Measurements from ENCODE around the gene HEG1.

The HEG1 gene

GRCh38 chr3:125072301-125072700 lies 16.5 kb upstream of the HEG1 start:
- DNase-seq (ENCODE audit: low read depth in 2 of 2) = no peak

- no peak for DNase-seq (ENCODE audit: low read depth in 2 of 2)
These were observed 14.4 kb upstream of the HEG1 start for GRCh38 chr3:125069968-125070745.

- no peak for DNase-seq (ENCODE audit: low read depth in 2 of 2)
These were observed 13.7 kb upstream of the HEG1 start for GRCh38 chr3:125069452-125069851.

GRCh38 chr3:125068265-125068664 lies 12.5 kb upstream of the HEG1 start:
- no peak for DNase-seq (ENCODE audit: low read depth in 2 of 2)

GRCh38 chr3:125067225-125067624 lies 11.4 kb upstream of the HEG1 start:
- no peak for DNase-seq (ENCODE audit: low read depth in 2 of 2)

GRCh38 chr3:125062904-125063618 lies 7.3 kb upstream of the HEG1 start:
- no peak for DNase-seq (ENCODE audit: low read depth in 2 of 2)

GRCh38 chr3:125061646-125062045 lies 5.8 kb upstream of the HEG1 start:
- DNase-seq (ENCODE audit: low read depth in 2 of 2) = no peak

GRCh38 chr3:125061170-125061569 lies 5.4 kb upstream of the HEG1 start:
- no peak for DNase-seq (ENCODE audit: low read depth in 2 of 2)

- no peak for DNase-seq (ENCODE audit: low read depth in 2 of 2)
These were observed 3.9 kb upstream of the HEG1 start for GRCh38 chr3:125059488-125060245.

GRCh38 chr3:125058959-125059358 lies 3.2 kb upstream of the HEG1 start:
- no peak for DNase-seq (ENCODE audit: low read depth in 2 of 2)

GRCh38 chr3:125058529-125058928 lies 2.7 kb upstream of the HEG1 start:
- no peak for DNase-seq (ENCODE audit: low read depth in 2 of 2)

- DNase-seq (ENCODE audit: low read depth in 2 of 2) = no peak
These were observed 1.5 kb upstream of the HEG1 start for GRCh38 chr3:125057186-125057850.

GRCh38 chr3:125055331-125055912 lies 375 bp downstream of the HEG1 start:
- DNase-seq (ENCODE audit: low read depth in 2 of 2) = no peak

- DNase-seq (ENCODE audit: low read depth in 2 of 2) = no peak
These were observed 1.1 kb downstream of the HEG1 start for GRCh38 chr3:125054449-125055329.

- no peak for DNase-seq (ENCODE audit: low read depth in 2 of 2)
These were observed 1.7 kb downstream of the HEG1 start for GRCh38 chr3:125054062-125054448.

GRCh38 chr3:125053304-125053699 lies 2.5 kb downstream of the HEG1 start:
- DNase-seq (ENCODE audit: low read depth in 2 of 2) = no peak

- no peak for DNase-seq (ENCODE audit: low read depth in 2 of 2)
These were observed 3.0 kb downstream of the HEG1 start for GRCh38 chr3:125052624-125053303.

- peak; percentile 56 to 70 for DNase-seq (ENCODE audit: low read depth in 2 of 2)
These were observed 3.8 kb downstream of the HEG1 start for GRCh38 chr3:125051715-125052581.

GRCh38 chr3:125051205-125051604 lies 4.6 kb downstream of the HEG1 start:
- DNase-seq (ENCODE audit: low read depth in 2 of 2) = no peak
